ENCODE results near the gene PTPA. TPM values are rescaled to one million over a fixed set of nuclear protein-coding genes. Genes with fewer than 3 reads are reported as not detected.

The PTPA gene
- total RNA-seq (100 to 1,000 TPM in 8 of 9 donors, 10 to 100 TPM in 1; 96.0 to 212 (median 172) TPM), polyA plus RNA-seq (100 to 1,000 TPM; 129 to 211 TPM)
- long read RNA-seq, donor 1, transcript PTPA-214 (3 exons, 988 nt): minor isoform, 11 of 166 reads
- long read RNA-seq, donor 1, transcript PTPA-210 (3 exons, 1,153 nt): major isoform, 79 of 166 reads
- long read RNA-seq, donor 1, transcript PTPA-207 (10 exons, 2,737 nt): minor isoform, 15 of 166 reads
- long read RNA-seq, donor 1, partial matches to known transcripts: 4 of 166 reads
- long read RNA-seq, donor 1, other reads (novel, unspliced or antisense): 51 of 166 reads
- long read RNA-seq, donor 2, transcript PTPA-216 (3 exons, 857 nt): minor isoform, 11 of 294 reads
- long read RNA-seq, donor 2, transcript PTPA-207 (10 exons, 2,737 nt): minor isoform, 47 of 294 reads
- long read RNA-seq, donor 2, transcript PTPA-210 (3 exons, 1,153 nt): major isoform, 133 of 294 reads
- long read RNA-seq, donor 2, transcript PTPA-214 (3 exons, 988 nt): minor isoform, 18 of 294 reads
- long read RNA-seq, donor 2, partial matches to known transcripts: 54 of 294 reads
- long read RNA-seq, donor 2, other reads (novel, unspliced or antisense): 17 of 294 reads
- long read RNA-seq, donor 3, transcript PTPA-214 (3 exons, 988 nt): minor isoform, 5 of 114 reads
- long read RNA-seq, donor 3, transcript PTPA-210 (3 exons, 1,153 nt): major isoform, 41 of 114 reads
- long read RNA-seq, donor 3, transcript PTPA-207 (10 exons, 2,737 nt): minor isoform, 17 of 114 reads
- long read RNA-seq, donor 3, partial matches to known transcripts: 33 of 114 reads
- long read RNA-seq, donor 3, other reads (novel, unspliced or antisense): 4 of 114 reads

DNA sequence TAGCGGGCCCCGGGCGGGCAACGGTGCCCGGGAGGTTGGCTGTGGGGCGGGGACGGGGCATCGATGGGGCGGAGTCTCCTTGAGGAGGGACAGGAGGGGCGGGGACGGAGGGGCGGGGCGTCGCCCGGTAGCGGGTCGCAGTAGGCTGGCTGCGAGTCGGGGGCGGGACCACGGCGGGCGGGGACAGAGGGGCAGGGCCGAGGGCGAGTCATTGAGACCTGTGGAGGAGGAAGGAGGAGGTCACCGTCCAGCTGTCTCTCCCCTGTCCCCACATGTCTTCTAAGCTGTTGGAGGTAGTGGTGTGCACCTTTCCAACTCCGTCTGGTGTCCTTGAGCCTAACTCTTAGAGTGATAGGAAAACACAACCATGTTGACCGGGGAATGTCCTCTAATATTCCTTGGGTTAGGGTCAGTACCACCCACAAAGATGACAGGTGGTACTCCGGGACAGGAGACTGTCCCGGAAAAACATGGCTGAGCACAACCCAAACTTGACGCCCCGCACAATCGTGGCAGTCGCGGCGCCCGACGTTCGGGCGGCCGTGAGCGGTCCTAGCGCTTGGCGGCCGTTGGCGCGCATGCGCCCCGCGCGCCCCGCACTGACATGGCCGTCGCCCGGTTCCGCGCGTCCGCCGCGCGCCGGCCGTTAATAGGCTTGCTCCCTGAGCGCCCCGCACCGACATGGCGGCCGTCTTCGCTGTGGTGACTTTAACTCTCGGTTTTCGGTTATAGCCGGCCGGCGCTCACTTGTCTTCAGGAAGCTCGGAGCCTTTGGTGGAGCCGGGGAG, at the start of gene PTPA, which contains the start of gene CRAT:
Gene PTPA (plus strand): TSS at position 676 of the 788 bp plus-strand sequence. CDS start 186 bp downstream, outside the sequence.
Gene CRAT (minus strand): TSS at position 54 of the 788 bp plus-strand sequence. CDS start 284 bp downstream, outside the sequence.
- Histone ChIP-seq H3K27ac (peak within 1 kb of the TSS; percentile 91 to 100 (median 97)), H3K36me3 (peaks cover 0 to 21% (median 14%) of the 10 kb centered on the region in 9 donors), H3K27me3 (no peaks in the 10 kb centered on the region), H3K9me3 (no peaks in the 10 kb centered on the region), H3K4me1 (peaks cover 0 to 51% (median 26%) of the 10 kb centered on the region in 12 donors), H3K4me3 (peak within 1 kb of the TSS; percentile 77 to 100 (median 88))
- intact Hi-C loops (cut with DNase I): loop anchor here in 2 of 10 donors (1.0 to 5.0 kb wide), 3 partner anchors 30 to 1601 kb away; partner anchors contain the start of genes DOLPP1 (in 1 of the 2) and SH3GLB2 (in 1 of the 2)
- WGBS, 4 donors: 0 to 1% (median 0%) methylated on average over 16 to 77 of the region's 77 CpGs
- peak; percentile 90 to 94 (median 91) for ATAC-seq
- DNase-seq: peak; percentile 98 to 99 (median 99)
- TF ChIP-seq, protein P1, sequence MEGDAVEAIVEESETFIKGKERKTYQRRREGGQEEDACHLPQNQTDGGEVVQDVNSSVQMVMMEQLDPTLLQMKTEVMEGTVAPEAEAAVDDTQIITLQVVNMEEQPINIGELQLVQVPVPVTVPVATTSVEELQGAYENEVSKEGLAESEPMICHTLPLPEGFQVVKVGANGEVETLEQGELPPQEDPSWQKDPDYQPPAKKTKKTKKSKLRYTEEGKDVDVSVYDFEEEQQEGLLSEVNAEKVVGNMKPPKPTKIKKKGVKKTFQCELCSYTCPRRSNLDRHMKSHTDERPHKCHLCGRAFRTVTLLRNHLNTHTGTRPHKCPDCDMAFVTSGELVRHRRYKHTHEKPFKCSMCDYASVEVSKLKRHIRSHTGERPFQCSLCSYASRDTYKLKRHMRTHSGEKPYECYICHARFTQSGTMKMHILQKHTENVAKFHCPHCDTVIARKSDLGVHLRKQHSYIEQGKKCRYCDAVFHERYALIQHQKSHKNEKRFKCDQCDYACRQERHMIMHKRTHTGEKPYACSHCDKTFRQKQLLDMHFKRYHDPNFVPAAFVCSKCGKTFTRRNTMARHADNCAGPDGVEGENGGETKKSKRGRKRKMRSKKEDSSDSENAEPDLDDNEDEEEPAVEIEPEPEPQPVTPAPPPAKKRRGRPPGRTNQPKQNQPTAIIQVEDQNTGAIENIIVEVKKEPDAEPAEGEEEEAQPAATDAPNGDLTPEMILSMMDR (IDR thresholded peaks at IDR 0.05): no peak
- peak; percentile 98 to 99 for TF ChIP-seq POLR2A (IDR thresholded peaks at IDR 0.05)

DNA sequence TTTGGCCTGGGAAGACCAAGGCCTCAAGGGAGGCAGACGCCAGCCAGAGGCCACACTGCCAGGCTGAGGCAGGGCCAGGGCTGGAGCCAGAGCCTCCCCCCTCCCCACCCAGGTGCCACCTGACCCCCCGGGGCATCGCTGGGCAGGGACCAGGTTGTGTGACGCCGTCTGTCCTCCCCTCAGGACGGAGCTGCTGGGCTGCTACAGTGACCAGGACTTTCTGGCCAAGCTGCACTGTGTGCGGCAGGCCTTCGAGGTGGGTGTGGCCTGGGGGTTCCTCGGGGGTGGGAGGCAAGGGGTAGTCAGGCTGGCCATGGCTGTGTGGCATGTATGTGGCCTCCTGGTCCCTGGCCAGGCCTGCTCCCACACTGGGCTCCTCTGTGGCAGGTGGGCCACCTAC, 48.2 kb upstream of the PTPA start:
- 92 to 93% (median 92%) methylated on average over 7 to 9 of the region's 9 CpGs; no CpG with 5 or more reads in 1 of the 4 donors for WGBS, 4 donors
- H3K4me1 ChIP-seq: peaks cover 0 to under 1% (median 0%) of the 10 kb centered on the region in 12 donors
- no peak for TF ChIP-seq POLR2A (IDR thresholded peaks at IDR 0.05)
- TF ChIP-seq, protein P1 (IDR thresholded peaks at IDR 0.05): no peak
- peaks cover 0 to 92% (median 86%) of the 10 kb centered on the region in 9 donors for H3K36me3 ChIP-seq
- H3K27me3 ChIP-seq: no peaks in the 10 kb centered on the region
- H3K4me3 ChIP-seq: no peak overlapping the region
- no peaks in the 10 kb centered on the region for H3K9me3 ChIP-seq
- DNase-seq (no peak), ATAC-seq (no peak)
- no peak overlapping the region for H3K27ac ChIP-seq
- intact Hi-C loops (cut with DNase I): loop anchor here in 1 of 10 donors (10.0 kb wide), 1 partner anchor 1092 kb away; no protein-coding TSS in a partner anchor

DNA sequence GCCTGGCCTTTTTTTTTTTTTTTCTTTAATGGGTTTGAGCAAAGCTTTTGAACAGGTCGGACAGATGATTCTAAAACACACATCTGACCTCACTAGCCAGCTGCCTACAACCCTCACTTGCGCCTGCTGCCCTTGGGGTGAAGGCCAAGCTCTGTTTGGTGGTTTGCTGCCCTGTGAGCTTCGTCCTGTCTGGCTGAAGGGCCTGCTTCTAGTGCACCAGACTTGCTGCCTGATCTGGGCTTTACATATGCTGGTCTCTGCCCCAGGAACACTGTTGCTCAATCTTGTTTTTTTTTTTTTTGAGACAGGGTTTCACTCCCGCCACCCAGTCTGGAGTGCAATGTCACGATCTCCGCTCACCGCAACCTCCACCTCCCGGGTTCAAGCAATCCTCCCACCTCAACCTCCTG, 46.7 kb upstream of the PTPA start:
- peaks cover 0 to 13% (median 5%) of the 10 kb centered on the region in 12 donors for H3K4me1 ChIP-seq
- no peaks in the 10 kb centered on the region for H3K9me3 ChIP-seq
- no peaks in the 10 kb centered on the region for H3K27me3 ChIP-seq
- intact Hi-C loops (cut with DNase I): loop anchor here in 1 of 10 donors (10.0 kb wide), 1 partner anchor 1090 kb away; no protein-coding TSS in a partner anchor
- DNase-seq (no peak), ATAC-seq (no peak)
- TF ChIP-seq POLR2A (IDR thresholded peaks at IDR 0.05): no peak
- TF ChIP-seq, protein P1 (IDR thresholded peaks at IDR 0.05): no peak
- H3K36me3 ChIP-seq: peaks cover 0 to 89% (median 82%) of the 10 kb centered on the region in 9 donors
- H3K4me3 ChIP-seq: no peak overlapping the region
- no peak overlapping the region for H3K27ac ChIP-seq
- WGBS, 4 donors: 91 to 98% (median 96%) methylated on average over 8 of the region's 8 CpGs

All from heart left ventricle (tissue), 16 donors.